ENCODE measurements around the gene DOP1B.
"Not testable (repeated sequence)": the region's sequence is repeated elsewhere in the genome, so short reads cannot be mapped to it uniquely, and the experiment has no call there.

The DOP1B gene, protein sequence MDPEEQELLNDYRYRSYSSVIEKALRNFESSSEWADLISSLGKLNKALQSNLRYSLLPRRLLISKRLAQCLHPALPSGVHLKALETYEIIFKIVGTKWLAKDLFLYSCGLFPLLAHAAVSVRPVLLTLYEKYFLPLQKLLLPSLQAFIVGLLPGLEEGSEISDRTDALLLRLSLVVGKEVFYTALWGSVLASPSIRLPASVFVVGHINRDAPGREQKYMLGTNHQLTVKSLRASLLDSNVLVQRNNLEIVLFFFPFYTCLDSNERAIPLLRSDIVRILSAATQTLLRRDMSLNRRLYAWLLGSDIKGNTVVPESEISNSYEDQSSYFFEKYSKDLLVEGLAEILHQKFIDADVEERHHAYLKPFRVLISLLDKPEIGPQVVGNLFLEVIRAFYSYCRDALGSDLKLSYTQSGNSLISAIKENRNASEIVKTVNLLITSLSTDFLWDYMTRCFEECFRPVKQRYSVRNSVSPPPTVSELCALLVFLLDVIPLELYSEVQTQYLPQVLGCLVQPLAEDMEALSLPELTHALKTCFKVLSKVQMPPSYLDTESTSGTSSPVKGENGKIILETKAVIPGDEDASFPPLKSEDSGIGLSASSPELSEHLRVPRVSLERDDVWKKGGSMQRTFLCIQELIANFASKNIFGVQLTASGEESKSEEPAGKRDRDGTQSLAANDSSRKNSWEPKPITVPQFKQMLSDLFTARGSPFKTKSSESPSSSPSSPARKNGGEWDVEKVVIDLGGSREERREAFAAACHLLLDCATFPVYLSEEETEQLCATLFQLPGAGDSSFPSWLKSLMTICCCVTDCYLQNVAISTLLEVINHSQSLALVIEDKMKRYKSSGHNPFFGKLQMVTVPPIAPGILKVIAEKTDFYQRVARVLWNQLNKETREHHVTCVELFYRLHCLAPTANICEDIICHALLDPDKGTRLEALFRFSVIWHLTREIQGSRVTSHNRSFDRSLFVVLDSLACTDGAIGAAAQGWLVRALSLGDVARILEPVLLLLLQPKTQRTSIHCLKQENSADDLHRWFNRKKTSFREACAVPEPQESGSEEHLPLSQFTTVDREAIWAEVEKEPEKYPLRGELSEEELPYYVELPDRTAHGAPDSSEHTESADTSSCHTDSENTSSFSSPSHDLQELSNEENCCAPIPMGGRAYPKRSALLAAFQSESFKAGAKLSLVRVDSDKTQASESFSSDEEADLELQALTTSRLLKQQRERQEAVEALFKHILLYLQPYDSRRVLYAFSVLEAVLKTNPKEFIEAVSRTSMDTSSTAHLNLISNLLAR (N-terminal part only)

GRCh38 chr21:36156815-36157670, at the start of gene DOP1B:
TSS of gene DOP1B (plus strand) at chr21:36156824. CDS start at chr21:36164734, 7,910 bp downstream.
- DNase-seq (ENCODE audit: low read depth, low spot score): no peak

DNA sequence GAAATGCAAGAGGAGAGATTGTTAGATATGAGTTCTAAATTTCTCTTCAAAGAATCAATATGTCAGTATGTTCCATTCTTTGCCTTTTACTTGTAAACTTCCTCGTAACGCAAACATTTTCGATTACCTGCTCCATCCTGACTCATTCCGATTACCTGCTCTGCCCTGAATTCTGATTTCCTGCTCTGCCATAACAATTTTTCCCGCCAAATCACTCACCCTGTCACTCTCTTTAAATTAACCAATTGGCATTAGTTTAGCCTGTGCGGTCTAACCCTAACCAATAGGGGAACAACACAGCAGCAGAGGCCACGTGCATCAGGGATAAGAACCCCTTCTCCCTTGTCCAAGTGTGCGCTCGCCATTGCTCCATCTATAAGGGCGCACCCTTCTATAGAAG, 46.8 kb upstream of the DOP1B start:
- no peak for DNase-seq (ENCODE audit: low read depth, low spot score)

- no peak for DNase-seq (ENCODE audit: low read depth, low spot score)
Observed at GRCh38 chr21:36111238-36111637, 45.4 kb upstream of the DOP1B start.

- DNase-seq (ENCODE audit: low read depth, low spot score): no peak
Observed at GRCh38 chr21:36113647-36114428, 42.8 kb upstream of the DOP1B start.

DNA sequence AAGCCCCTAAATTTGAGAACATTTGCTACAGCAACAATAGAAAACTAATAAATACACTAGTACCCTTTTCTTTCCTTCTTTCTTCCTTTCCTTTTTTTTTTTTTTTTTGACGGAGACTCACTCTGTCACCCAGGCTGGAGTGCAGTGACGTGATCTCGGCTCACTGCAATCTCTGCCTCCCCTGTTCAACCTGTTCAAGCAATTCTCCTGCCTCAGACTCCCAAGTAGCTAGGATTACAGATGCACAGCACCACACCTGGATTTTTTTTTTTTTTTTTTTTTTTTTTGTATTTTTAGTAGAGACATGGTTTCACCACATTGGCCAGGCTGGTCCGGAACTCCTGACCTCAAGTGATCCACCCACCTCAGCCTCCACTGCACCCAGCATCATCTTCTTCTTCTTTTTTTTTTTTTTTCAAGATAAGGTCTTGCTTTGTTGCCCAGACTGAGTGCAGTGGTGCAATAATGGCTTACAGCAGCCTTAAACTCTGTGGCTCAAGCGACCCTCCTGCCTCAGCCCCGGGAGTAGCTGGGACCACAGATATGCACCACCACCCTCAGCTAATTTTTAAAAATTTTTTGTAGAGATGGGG, 41.4 kb upstream of the DOP1B start:
- DNase-seq (ENCODE audit: low read depth, low spot score): no peak

DNA sequence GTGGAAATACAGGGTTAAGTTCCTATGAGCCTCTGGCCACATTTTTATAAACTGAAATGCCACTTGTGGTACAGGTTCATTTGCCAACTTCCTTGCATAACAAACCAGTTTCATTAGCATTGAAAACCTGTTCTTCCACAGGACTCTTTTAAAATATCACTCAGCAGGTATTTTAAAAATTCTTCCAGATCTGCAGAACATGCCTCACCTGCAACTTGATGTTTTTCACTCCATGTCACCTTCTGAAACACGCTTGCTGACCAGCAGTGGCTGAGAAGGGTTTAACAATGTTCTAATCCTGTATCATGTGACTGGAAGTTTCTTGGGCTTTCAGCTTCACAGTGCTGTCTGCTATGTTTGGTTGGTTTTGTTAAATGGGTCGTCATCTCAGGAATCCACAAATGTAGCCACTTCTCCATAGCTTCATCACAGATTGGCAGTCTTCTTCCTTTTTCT, 39.3 kb upstream of the DOP1B start:
- DNase-seq (ENCODE audit: low read depth, low spot score): no peak

DNA sequence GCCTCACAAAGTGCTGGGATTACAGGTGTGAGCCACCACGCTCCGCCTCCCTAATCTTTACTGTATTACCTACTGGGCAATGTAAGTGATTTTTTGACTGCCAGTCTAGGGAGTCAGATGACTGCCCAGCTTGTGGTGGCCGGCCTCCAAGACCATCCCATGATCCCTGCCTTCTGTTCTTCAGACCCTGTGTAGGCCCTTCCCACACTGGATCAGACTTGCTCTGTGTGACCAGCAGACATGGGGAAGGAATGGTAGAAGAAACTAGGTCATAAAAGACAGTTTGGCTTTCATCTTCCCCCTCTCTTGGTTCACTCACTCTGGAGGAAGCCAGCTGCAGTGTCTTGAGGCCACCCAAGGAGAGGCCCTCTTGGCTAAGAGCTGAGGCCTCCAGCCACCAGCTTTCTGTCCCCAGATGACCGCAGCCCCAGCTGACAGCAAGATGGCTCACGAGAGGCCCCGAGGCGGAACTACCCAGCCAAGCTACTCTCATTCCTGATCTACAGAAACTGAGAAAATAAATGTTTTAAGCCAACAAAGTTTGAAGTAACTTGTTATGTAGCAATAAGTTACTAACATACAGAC, 36.2 kb upstream of the DOP1B start:
- no peak for DNase-seq (ENCODE audit: low read depth, low spot score)

DNA sequence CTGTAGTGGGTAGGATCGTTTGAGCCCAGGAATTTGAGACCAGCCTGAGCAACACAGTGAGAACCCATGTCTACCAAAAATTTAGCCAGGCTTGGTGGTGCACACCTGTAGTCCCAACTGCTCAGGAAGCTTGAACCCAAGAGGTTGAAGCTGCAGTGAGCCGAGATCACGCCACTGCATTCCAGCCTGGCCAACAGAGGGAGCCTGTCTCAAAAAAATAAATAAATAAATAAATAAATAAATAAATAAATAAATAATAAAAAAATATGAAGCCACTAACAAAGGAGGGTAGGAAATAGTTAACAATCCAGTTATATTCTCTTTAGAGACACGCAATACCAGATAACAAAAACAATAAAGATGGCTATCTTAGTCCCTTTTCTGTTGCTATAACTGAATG, 33.6 kb upstream of the DOP1B start:
- DNase-seq (ENCODE audit: low read depth, low spot score): no peak

DNA sequence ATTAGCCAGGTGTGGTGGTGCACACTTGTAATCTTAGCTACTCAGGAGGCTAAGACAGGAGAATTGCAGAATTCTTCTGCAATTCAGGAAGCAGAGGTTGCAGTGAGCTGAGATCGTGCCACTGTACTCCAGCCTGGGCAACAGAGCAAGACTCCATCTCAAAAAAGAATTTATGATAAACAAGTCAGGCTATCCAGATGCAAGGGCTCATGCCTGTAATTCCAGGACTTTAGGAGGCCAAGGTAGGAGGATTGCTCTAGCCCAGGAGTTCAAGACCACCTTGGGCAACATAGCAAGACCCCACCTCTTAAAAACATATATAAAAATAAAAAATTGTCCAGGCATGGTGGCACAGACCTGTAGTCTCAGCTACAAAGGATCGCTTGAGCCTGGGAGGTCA, 32.2 kb upstream of the DOP1B start:
- no peak for DNase-seq (ENCODE audit: low read depth, low spot score)

DNA sequence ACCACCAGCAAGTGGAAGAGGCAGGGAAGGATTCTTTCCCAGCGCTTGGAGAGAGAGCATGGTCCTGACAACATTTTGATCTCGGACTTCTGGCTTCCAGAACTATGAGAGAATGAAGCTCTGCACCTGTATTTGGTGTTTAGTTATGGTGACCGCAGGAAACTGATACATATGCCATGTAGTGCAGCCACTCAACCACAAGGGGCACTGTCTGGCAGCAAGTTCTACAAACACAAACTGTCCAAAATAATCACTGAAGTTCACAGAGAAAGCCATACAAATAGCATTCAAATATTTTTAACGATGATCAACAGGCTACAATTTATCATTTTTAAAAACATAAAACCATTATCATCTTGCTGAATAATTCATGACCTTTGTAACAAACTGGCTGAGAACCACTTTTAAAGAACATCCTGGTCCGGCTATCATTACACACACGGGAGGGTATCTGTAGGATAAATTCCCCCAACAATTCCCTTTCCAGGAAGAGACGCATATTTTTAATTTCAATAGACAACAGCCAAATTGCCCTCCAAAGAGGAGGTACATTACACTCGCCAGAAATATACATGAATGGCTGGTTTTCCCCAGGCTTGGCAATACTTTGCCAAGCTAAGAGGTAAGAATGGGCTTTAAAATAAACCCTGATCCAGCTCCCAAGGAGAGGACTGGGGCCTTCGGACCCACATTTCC, 31.0 kb upstream of the DOP1B start:
- DNase-seq (ENCODE audit: low read depth, low spot score): no peak

DNA sequence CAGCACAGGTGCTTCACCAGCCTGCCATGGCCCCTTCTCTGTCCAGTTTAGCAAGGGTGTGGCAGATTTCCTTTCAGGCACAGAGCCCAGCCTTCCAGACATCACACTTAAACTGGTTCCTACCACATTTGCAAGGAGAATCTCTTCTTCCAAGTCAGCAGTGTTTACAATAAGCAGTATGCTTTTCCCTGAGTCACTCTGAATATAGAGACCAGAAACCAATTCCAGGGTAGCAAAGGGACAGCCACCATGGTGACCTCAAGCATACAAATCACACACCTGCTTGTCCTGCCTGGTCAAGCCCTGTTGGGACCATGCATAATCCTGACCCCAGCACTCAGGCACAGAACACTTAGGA, 30.4 kb upstream of the DOP1B start:
- DNase-seq (ENCODE audit: low read depth, low spot score): no peak

- no peak for DNase-seq (ENCODE audit: low read depth, low spot score)
Observed at GRCh38 chr21:36126621-36127110, 30.0 kb upstream of the DOP1B start.

GRCh38 chr21:36127250-36127904, 29.2 kb upstream of the DOP1B start:
- DNase-seq (ENCODE audit: low read depth, low spot score): no peak

DNA sequence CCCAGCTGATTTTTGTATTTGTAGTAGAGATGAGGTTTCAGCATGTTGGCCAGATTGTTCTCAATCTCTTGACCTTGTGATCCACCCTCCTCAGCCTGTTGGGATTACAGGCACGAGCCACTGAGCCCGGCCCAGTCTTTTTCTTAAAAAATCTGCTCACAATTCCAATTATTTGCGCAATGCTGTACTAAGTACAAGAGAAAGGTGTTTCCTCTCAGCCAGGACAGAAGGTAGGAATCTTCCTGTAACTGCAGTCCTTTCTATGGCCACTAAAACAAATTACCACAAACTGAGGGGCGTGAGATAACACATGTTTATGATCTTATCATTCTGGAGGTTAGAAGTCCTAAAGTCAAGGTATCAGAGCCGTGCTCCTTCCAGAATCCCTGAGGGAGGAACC, 28.6 kb upstream of the DOP1B start:
- no peak for DNase-seq (ENCODE audit: low read depth, low spot score)

GRCh38 chr21:36129219-36129618, 27.4 kb upstream of the DOP1B start:
- DNase-seq (ENCODE audit: low read depth, low spot score): no peak

DNA sequence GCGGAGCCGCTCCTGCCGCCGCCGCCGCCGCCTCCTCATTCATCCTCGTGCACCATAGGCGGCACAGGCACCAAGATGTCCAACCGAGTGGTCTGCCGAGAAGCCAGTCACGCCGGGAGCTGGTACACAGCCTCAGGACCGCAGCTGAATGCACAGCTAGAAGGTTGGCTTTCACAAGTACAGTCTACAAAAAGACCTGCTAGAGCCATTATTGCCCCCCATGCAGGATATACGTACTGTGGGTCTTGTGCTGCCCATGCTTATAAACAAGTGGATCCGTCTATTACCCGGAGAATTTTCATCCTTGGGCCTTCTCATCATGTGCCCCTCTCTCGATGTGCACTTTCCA, 26.2 kb upstream of the DOP1B start:
- not testable (repeated sequence) for DNase-seq (ENCODE audit: low read depth, low spot score)

GRCh38 chr21:36130839-36131238, 25.8 kb upstream of the DOP1B start:
- DNase-seq (ENCODE audit: low read depth, low spot score): not testable (repeated sequence)

DNA sequence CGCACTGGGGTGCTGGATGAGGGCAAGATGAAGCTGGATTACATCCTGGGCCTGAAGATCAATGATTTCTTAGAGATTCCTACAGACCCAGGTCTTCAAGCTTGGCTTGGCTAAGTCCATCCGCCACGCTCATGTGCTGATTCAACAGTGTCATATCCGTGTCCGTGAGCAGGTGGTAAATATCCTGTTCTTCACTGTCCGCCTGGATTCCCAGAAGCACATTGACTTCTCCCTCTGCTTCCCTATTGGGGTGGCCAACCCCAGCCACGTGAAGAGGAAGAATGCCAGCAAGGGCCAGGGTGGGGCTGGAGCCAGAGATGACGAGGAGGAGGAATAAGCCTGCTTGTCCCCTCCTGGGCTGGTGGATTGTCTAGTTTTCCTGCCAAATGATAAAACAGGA, 23.9 kb upstream of the DOP1B start:
- no peak for DNase-seq (ENCODE audit: low read depth, low spot score)
